ENCODE results near the gene PROX2. TPM values are rescaled to one million over a fixed set of nuclear protein-coding genes. Genes with fewer than 3 reads are reported as not detected.

PROX2 gene
- total and polyA plus RNA-seq, 11 donors, result not detected

- Histone ChIP-seq H3K9me3 (no peaks in the 10 kb centered on the region), H3K4me3 (no peak overlapping the region), H3K27ac (no peak overlapping the region), H3K27me3 (no peaks in the 10 kb centered on the region), H3K36me3 (no peaks in the 10 kb centered on the region), H3K4me1 (peaks cover 0 to 23% (median 7%) of the 10 kb centered on the region in 12 donors)
- 82 to 93% (median 87%) methylated on average over 1 of the region's 1 CpG for WGBS, 4 donors
- DNase-seq (no peak), ATAC-seq (no peak)
- intact Hi-C loops (cut with DNase I), result loop anchor here in 1 of 10 donors (5.0 kb wide), 1 partner anchor 231 kb away; no protein-coding TSS in a partner anchor
- no peak for TF ChIP-seq CTCF (IDR thresholded peaks at IDR 0.05)
- no peak for TF ChIP-seq POLR2A (IDR thresholded peaks at IDR 0.05)
Measured at GRCh38 chr14:74856366-74856765, 19.6 kb downstream of the PROX2 start.

- no peaks in the 10 kb centered on the region for H3K27me3 ChIP-seq
- ATAC-seq (no peak), DNase-seq (no peak)
- H3K27ac ChIP-seq, result no peak overlapping the region
- peaks cover 0 to 19% (median 6%) of the 10 kb centered on the region in 12 donors for H3K4me1 ChIP-seq
- no peaks in the 10 kb centered on the region for H3K36me3 ChIP-seq
- intact Hi-C loops (cut with DNase I), result loop anchor here in 1 of 10 donors (5.0 kb wide), 1 partner anchor 231 kb away; no protein-coding TSS in a partner anchor
- no peak overlapping the region for H3K4me3 ChIP-seq
- TF ChIP-seq CTCF (IDR thresholded peaks at IDR 0.05), result no peak
- no peak for TF ChIP-seq POLR2A (IDR thresholded peaks at IDR 0.05)
- 73 to 80% (median 79%) methylated on average over 4 of the region's 4 CpGs for WGBS, 4 donors
- H3K9me3 ChIP-seq, result no peaks in the 10 kb centered on the region
Measured at GRCh38 chr14:74855945-74856344, 20.0 kb downstream of the PROX2 start.

- DNase-seq (no peak), ATAC-seq (no peak)
- Histone ChIP-seq H3K36me3 (no peaks in the 10 kb centered on the region), H3K27ac (no peak overlapping the region), H3K27me3 (no peaks in the 10 kb centered on the region), H3K4me1 (peaks cover 0 to 15% (median 2%) of the 10 kb centered on the region in 12 donors), H3K9me3 (no peaks in the 10 kb centered on the region), H3K4me3 (no peak overlapping the region)
- no peak for TF ChIP-seq POLR2A (IDR thresholded peaks at IDR 0.05)
- TF ChIP-seq CTCF (IDR thresholded peaks at IDR 0.05), result no peak
- intact Hi-C loops (cut with DNase I), result loop anchor here in 1 of 10 donors (5.0 kb wide), 1 partner anchor 232 kb away; no protein-coding TSS in a partner anchor
- 57 to 76% (median 72%) methylated on average over 7 of the region's 7 CpGs for WGBS, 4 donors
Measured at GRCh38 chr14:74855021-74855420, 20.9 kb downstream of the PROX2 start.

GRCh38 chr14:74853581-74853980 lies 22.4 kb downstream of the PROX2 start:
- peaks cover 0 to 15% (median 2%) of the 10 kb centered on the region in 12 donors for H3K4me1 ChIP-seq
- no peak for TF ChIP-seq CTCF (IDR thresholded peaks at IDR 0.05)
- 49 to 59% (median 54%) methylated on average over 4 of the region's 4 CpGs for WGBS, 4 donors
- H3K36me3 ChIP-seq, result no peaks in the 10 kb centered on the region
- H3K9me3 ChIP-seq, result no peaks in the 10 kb centered on the region
- ATAC-seq (no peak), DNase-seq (no peak)
- H3K4me3 ChIP-seq, result no peak overlapping the region
- intact Hi-C loops (cut with DNase I), result no loop called here
- no peak overlapping the region for H3K27ac ChIP-seq
- H3K27me3 ChIP-seq, result no peaks in the 10 kb centered on the region

Measured in heart left ventricle (tissue), 16 donors.